Endothelial cell of umbilical vein (primary cell): Measurements from ENCODE around the gene HOXD4. TPM values are rescaled to one million over a fixed set of nuclear protein-coding genes. Genes with fewer than 3 reads are reported as not detected.

Experiments used
- BruUV-seq: library from RNA; stranded (reverse); fragments of 400-500 nt; replicated peaks from 2 replicates; lab custom pipeline; 2021; lab: Mats Ljungman, UMichigan
- CTCF ChIA-PET: fragments of 300-600, 350-600 bp; sonication (Branson Sonifier 250); formaldehyde crosslinking; loops from one replicate; lab custom pipeline; 2021; ENCODE audit warnings: antibody characterized with exemption, inconsistent platforms; lab: Charles Lee
- POLR2A ChIA-PET: fragments of 300-600, 350-600 bp; sonication (Branson Sonifier 250); formaldehyde crosslinking; loops from one replicate; lab custom pipeline; 2021; ENCODE audit warnings: antibody characterized with exemption, inconsistent platforms; lab: Charles Lee
- DNase-seq: peaks from one replicate; pipeline ENCODE4 v3.0.0-alpha.2; 2011; ENCODE audit warnings: low read depth, low spot score
- FAIRE-seq: peaks from 2 replicates; lab custom pipeline; 2011; peaks lifted over from hg19 to GRCh38; lab: Jason Lieb, UNC
- H2AFZ ChIP-seq: 2 replicates; pipeline ENCODE4 v1.6.0; 2012; ENCODE audit warnings: low read depth, low read length, control low read depth, inconsistent platforms
- H3K27ac ChIP-seq: 2 replicates; pipeline ENCODE4 v1.5.1; 2011; ENCODE audit warnings: low read depth, mild to moderate bottlenecking, control low read depth, low read length, moderate library complexity; ENCODE audit not compliant: insufficient read depth
- H3K27me3 ChIP-seq, 2 experiments: 2 replicates each; pipeline versions ENCODE4 v1.6.0 to v1.6.1; 2011; ENCODE audit warnings: low read length in 2 of 2, mixed read lengths in 1 of 2; ENCODE audit not compliant: control insufficient read depth in 2 of 2, insufficient read depth in 2 of 2
- H3K36me3 ChIP-seq, 2 experiments: 2 replicates in 1 of 2; 3 replicates in 1 of 2; pipeline ENCODE4 v1.5.1; 2011; ENCODE audit warnings: low read length in 2 of 2, mild to moderate bottlenecking in 1 of 2, moderate library complexity in 1 of 2; ENCODE audit not compliant: control insufficient read depth in 2 of 2, insufficient read depth in 2 of 2; ENCODE audit errors: extremely low read depth in 1 of 2
- H3K4me1 ChIP-seq: 3 replicates; pipeline ENCODE4 v1.5.1; 2011; ENCODE audit warnings: mild to moderate bottlenecking, low read length; ENCODE audit not compliant: control insufficient read depth, insufficient read depth; ENCODE audit errors: extremely low read depth
- H3K4me2 ChIP-seq: 2 replicates; pipeline ENCODE4 v1.6.1; 2011; ENCODE audit warnings: low read length, control low read depth, mixed read lengths; ENCODE audit not compliant: insufficient read depth
- H3K4me3 ChIP-seq, 3 experiments: fragments of 200-600 bp in 1 of 3; sonication (generic), shearing (Covaris generic) in 1 of 3; replicated peaks in 1 of 3; 2 replicates each; pipeline ENCODE4 v1.5.1; 2011 to 2016; ENCODE audit warnings: control low read depth in 3 of 3, low read length in 3 of 3, mild to moderate bottlenecking in 2 of 3, inconsistent platforms in 1 of 3, low read depth in 1 of 3, moderate library complexity in 1 of 3; ENCODE audit not compliant: insufficient read depth in 1 of 3
- H3K79me2 ChIP-seq: 2 replicates; pipeline ENCODE4 v1.6.0; 2012; ENCODE audit warnings: low read length, inconsistent platforms; ENCODE audit not compliant: control insufficient read depth, insufficient read depth
- H3K9ac ChIP-seq: replicated peaks from 2 replicates; pipeline ENCODE3; 2011; ENCODE audit warnings: low read length, control low read depth; ENCODE audit not compliant: insufficient read depth; ENCODE audit errors: extremely low read depth
- H3K9me1 ChIP-seq: replicated peaks from 3 replicates; pipeline ENCODE4 v1.6.0; 2011; ENCODE audit warnings: mild to moderate bottlenecking, low read length; ENCODE audit not compliant: control insufficient read depth, insufficient read depth; ENCODE audit errors: extremely low read depth
- H3K9me3 ChIP-seq: replicated peaks from 2 replicates; pipeline ENCODE4 v1.5.1; 2012; ENCODE audit warnings: low read length, inconsistent platforms; ENCODE audit not compliant: control insufficient read depth, insufficient read depth
- H4K20me1 ChIP-seq: replicated peaks from 2 replicates; pipeline ENCODE3; 2011; ENCODE audit warnings: mild to moderate bottlenecking, low read length; ENCODE audit not compliant: control insufficient read depth, insufficient read depth; ENCODE audit errors: extremely low read depth
- EZH2 ChIP-seq: IDR thresholded peaks from 2 replicates; pipeline ENCODE4 v1.6.1; 2012; ENCODE audit warnings: borderline replicate concordance, low read depth, mild to moderate bottlenecking, moderate library complexity, low read length, inconsistent platforms; ENCODE audit not compliant: severe bottlenecking
- FOS ChIP-seq: IDR thresholded peaks from 2 replicates; pipeline ENCODE4 v1.6.1; 2011; ENCODE audit warnings: mild to moderate bottlenecking, low read length, moderate library complexity, borderline replicate concordance; ENCODE audit not compliant: insufficient read depth
- GATA2 ChIP-seq: IDR thresholded peaks from 2 replicates; pipeline ENCODE4 v1.7.0; 2011; ENCODE audit warnings: low read depth, mild to moderate bottlenecking, moderate library complexity, mixed read lengths, low read length; ENCODE audit not compliant: insufficient read length, insufficient read depth
- JUN ChIP-seq: IDR thresholded peaks from 2 replicates; pipeline ENCODE4 v1.6.1; 2011; ENCODE audit warnings: borderline replicate concordance, low read depth; ENCODE audit not compliant: insufficient read length, insufficient read depth
- MAX ChIP-seq: IDR thresholded peaks from 2 replicates; pipeline ENCODE4 v1.6.1; 2011; ENCODE audit not compliant: insufficient read depth, insufficient read length
- MYC ChIP-seq: IDR thresholded peaks from one replicate; pipeline ENCODE4 v1.6.1; 2011; ENCODE audit warnings: mild to moderate bottlenecking, low read depth, low read length
- POLR2A ChIP-seq: IDR thresholded peaks from 2 replicates; pipeline ENCODE4 v1.6.1; 2012; ENCODE audit warnings: low read depth, mild to moderate bottlenecking, control low read depth, low read length
- POLR2AphosphoS5 ChIP-seq: IDR thresholded peaks from 2 replicates; pipeline ENCODE4 v1.6.1; 2012; ENCODE audit warnings: low read depth, mild to moderate bottlenecking, control low read depth, low read length, moderate library complexity; ENCODE audit not compliant: insufficient read depth
- dilution Hi-C: fragments of 300-500 bp; cut with MboI; formaldehyde crosslinking; loops from one replicate; pipeline ENCODE4 v1.15.0; 2019; ENCODE audit warnings: low sequenced_read_pairs; ENCODE audit not compliant: extremely low pct_ligation_motif_present
- intact Hi-C: fragments of 100-400 bp; cut with micrococcal nuclease; formaldehyde crosslinking; loops from one replicate; pipeline ENCODE4 v1.10.0; 2022
- polyA plus RNA-seq, 4 experiments: library from polyadenylated mRNA; depleted of rRNA in 3 of 4; stranded (reverse) in 3 of 4; unstranded in 1 of 4; fragments of >200 nt; gene quantifications; 2 replicates each; pipeline versions ENCODE4 v1.2.1 to v1.2.3, GENCODE V29; 2011 to 2012; ENCODE audit warnings: missing spikeins in 1 of 4
- total RNA-seq: library from RNA; stranded (reverse); gene quantifications from 2 replicates; pipeline ENCODE4 v1.2.3, GENCODE V29; 2021
- TF ChIP-seq, protein P1 (sequence below), 2 donors: IDR thresholded peaks; 1 replicate in 1 of 2; 2 replicates in 1 of 2; pipeline ENCODE4 v1.5.1; 2011; ENCODE audit warnings: low read length in 2 of 2, mild to moderate bottlenecking in 2 of 2, moderate library complexity in 2 of 2, control low read depth in 1 of 2, inconsistent platforms in 1 of 2, low read depth in 1 of 2; ENCODE audit not compliant: insufficient read depth in 1 of 2; ENCODE audit errors: extremely low read depth in 1 of 2

Gene HOXD4
- total and polyA plus RNA-seq, 2 donors (not counting 3 experiments of a cell fraction or from before 2014, with no cell fraction given), result 7.6 to 13.7 TPM

DNA sequence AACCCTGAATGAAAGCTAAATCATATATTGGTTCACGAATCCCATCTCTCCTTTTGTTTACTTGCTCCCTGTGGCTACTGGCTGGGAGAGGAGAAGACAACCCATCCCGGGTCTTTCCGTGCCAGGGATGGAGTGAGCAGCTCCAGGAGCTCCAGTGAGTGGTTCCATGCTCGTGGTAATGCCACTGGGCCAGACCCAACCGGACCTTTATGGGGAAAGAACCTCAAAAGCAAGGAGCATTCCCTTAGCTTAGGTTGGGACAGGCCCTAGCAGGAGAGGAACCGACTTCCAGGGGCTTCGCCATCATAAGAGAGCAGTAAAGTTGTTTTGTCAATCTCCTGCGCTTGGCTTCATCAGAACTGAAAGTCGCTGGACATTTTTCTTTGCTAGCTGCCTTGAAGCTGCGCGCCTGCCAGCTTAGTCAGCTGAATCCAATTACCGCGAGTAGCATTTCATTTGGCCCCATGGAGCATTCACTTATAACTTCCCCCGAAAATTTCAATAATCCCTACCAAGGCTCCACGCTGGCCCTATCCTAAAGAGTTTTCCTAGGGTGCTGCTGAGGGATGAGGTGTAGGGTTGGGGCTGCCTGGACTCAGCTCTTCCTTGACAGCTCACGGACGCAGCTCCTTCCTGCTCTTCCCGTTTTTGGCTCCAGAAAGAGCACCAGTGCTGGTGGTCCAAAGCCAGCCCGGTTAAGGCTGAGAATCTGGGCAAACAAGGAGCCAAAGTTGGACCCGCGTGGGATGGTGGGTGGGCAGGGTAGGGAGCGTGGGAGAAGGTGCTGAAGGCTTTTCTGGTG, 10.7 kb downstream of the HOXD4 start:
- DNase-seq (no peak), FAIRE-seq (no peak)
- no peaks in the 10 kb centered on the region for H4K20me1 ChIP-seq
- intact Hi-C loops, result no loop called here
- no peaks in the 10 kb centered on the region for H3K9me3 ChIP-seq
- dilution Hi-C loops, result no loop called here
- no peaks in the 10 kb centered on the region for H3K36me3 ChIP-seq
- H3K4me1 ChIP-seq, result peaks cover 3% of the 10 kb centered on the region
- ChIA-PET POLR2A (no interaction called here), CTCF (interaction anchor here (0.7 to 3.4 kb wide), 10 partner anchors 9 to 1003 kb away, joined by 3 to 18 read pairs (median 4); partner anchors contain the start of gene MTX2)
- no peaks in the 10 kb centered on the region for H3K79me2 ChIP-seq
- TF ChIP-seq POLR2A (no peak), EZH2 (no peak), FOS (no peak), MAX (no peak), JUN (no peak), POLR2AphosphoS5 (no peak), GATA2 (no peak), MYC (no peak)
- TF ChIP-seq, protein P1, sequence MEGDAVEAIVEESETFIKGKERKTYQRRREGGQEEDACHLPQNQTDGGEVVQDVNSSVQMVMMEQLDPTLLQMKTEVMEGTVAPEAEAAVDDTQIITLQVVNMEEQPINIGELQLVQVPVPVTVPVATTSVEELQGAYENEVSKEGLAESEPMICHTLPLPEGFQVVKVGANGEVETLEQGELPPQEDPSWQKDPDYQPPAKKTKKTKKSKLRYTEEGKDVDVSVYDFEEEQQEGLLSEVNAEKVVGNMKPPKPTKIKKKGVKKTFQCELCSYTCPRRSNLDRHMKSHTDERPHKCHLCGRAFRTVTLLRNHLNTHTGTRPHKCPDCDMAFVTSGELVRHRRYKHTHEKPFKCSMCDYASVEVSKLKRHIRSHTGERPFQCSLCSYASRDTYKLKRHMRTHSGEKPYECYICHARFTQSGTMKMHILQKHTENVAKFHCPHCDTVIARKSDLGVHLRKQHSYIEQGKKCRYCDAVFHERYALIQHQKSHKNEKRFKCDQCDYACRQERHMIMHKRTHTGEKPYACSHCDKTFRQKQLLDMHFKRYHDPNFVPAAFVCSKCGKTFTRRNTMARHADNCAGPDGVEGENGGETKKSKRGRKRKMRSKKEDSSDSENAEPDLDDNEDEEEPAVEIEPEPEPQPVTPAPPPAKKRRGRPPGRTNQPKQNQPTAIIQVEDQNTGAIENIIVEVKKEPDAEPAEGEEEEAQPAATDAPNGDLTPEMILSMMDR (IDR thresholded peaks at IDR 0.05; ENCODE audit: extremely low read depth in 1 of 2, insufficient read depth in 1 of 2, low read depth in 1 of 2, low read length in 2 of 2), result no peak
- H3K4me2 ChIP-seq, result no peak overlapping the region
- no peaks in the 10 kb centered on the region for H3K9me1 ChIP-seq
- BruUV-seq, result no TSS peak
- H3K9ac ChIP-seq, result no peak overlapping the region
- peaks cover 5 to 15% of the 10 kb centered on the region in 2 experiments for H3K27me3 ChIP-seq
- H2AFZ ChIP-seq, result no peak overlapping the region
- no peak overlapping the region for H3K4me3 ChIP-seq
- no peak overlapping the region for H3K27ac ChIP-seq
